ENCODE results near the gene DET1.

The DET1 gene

DNA sequence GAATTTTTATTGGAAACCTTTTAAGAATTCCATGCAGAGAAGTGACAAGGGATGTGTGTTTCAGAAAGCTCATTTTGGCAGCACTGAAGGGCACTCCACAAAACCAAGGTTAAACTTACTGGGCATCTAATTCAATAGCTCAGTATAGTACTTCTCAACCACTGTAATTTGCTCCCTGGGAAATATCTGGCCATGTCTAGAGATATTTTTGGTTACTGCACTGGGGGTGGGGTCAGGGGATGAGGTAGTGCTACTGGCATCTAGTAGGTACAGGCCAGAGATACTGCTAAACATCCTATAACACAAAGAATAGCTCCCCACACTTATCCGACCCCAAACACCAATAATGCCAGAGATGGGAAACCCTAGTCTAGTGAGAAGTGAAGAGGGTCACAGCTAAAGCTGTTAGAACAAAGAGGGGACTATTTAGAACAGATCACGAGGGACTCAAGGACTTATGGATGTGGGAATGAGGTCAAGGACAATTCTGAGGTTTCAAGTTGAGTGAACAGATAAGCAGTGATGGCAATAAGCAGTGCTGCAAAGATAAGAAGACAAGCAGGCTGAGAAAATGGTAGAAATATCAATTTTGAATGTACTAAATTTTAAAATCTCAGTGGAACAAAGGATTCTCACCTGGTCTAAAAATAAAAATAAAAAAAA, 82.5 kb downstream of the DET1 start:
- no peak for DNase-seq

Data from inflammatory macrophage (primary cell).